Caco-2 (cell line): ENCODE results near the gene KLC1. TPM values are rescaled to one million over a fixed set of nuclear protein-coding genes. Genes with fewer than 3 reads are reported as not detected.

ENCODE experiments used
- BruUV-seq: library from RNA; stranded (reverse); fragments of 400-500 nt; replicated peaks from 2 replicates; lab custom pipeline; 2021; lab: Mats Ljungman, UMichigan
- CTCF ChIA-PET: fragments of 300-600 bp; sonication (Branson Sonifier 250); formaldehyde crosslinking; loops from one replicate; lab custom pipeline; 2022; ENCODE audit warnings: antibody characterized with exemption; lab: Charles Lee
- POLR2A ChIA-PET: fragments of 300-600 bp; sonication (Branson Sonifier 250); formaldehyde crosslinking; loops from one replicate; lab custom pipeline; 2022; ENCODE audit warnings: antibody characterized with exemption; lab: Charles Lee
- DNase-seq, 2 experiments: peaks; one replicate each; pipeline versions ENCODE4 v3.0.0 to v3.0.0-alpha.2; 2020 to 2022
- H3K27me3 ChIP-seq: replicated peaks from 2 replicates; pipeline ENCODE4 v1.6.0; 2011; ENCODE audit warnings: low read length; ENCODE audit not compliant: control insufficient read depth, insufficient read depth
- H3K36me3 ChIP-seq: 2 replicates; pipeline ENCODE4 v1.5.1; 2011; ENCODE audit warnings: low read length; ENCODE audit not compliant: control insufficient read depth, insufficient read depth
- H3K4me1 ChIP-seq: fragments of 250-450 bp; sonication (Bioruptor Pico); 2 replicates; pipeline ENCODE4 v1.5.1; 2020; ENCODE audit warnings: mild to moderate bottlenecking
- H3K4me3 ChIP-seq: 2 replicates; pipeline ENCODE4 v1.5.1; 2011; ENCODE audit warnings: low read depth, mild to moderate bottlenecking, control low read depth, low read length
- H3K9me3 ChIP-seq: fragments of 250-450 bp; sonication (Bioruptor Pico); 2 replicates; pipeline ENCODE4 v1.5.1; 2020; ENCODE audit warnings: mild to moderate bottlenecking, moderate library complexity
- H3K27ac Mint-ChIP-seq: one replicate; pipeline ENCODE4 v1.8.0; 2022; ENCODE audit warnings: mixed read lengths; ENCODE audit not compliant: unreplicated experiment
- H3K27me3 Mint-ChIP-seq: one replicate; pipeline ENCODE4 v1.8.0; 2022; ENCODE audit warnings: mixed read lengths; ENCODE audit not compliant: insufficient read depth, unreplicated experiment
- H3K36me3 Mint-ChIP-seq: one replicate; pipeline ENCODE4 v1.8.0; 2022; ENCODE audit warnings: mild to moderate bottlenecking, mixed read lengths; ENCODE audit not compliant: insufficient read depth, unreplicated experiment
- H3K4me1 Mint-ChIP-seq: one replicate; pipeline ENCODE4 v1.8.0; 2022; ENCODE audit warnings: low read depth, mixed read lengths; ENCODE audit not compliant: unreplicated experiment
- H3K4me3 Mint-ChIP-seq: one replicate; pipeline ENCODE4 v1.8.0; 2022; ENCODE audit warnings: mild to moderate bottlenecking, moderate library complexity, mixed read lengths; ENCODE audit not compliant: unreplicated experiment
- H3K9me3 Mint-ChIP-seq: one replicate; pipeline ENCODE4 v1.8.0; 2022; ENCODE audit warnings: mixed read lengths; ENCODE audit not compliant: unreplicated experiment
- CTCF ChIP-seq, 2 experiments: fragments of 200-600 bp in 1 of 2; IDR thresholded peaks; 1 replicate in 1 of 2; 2 replicates in 1 of 2; pipeline versions ENCODE4 v1.5.1 to v1.8.0; 2011 to 2022; ENCODE audit warnings: antibody characterized with exemption in 1 of 2, control low read depth in 1 of 2, inconsistent platforms in 1 of 2, low read depth in 1 of 2, low read length in 1 of 2, mild to moderate bottlenecking in 1 of 2, moderate library complexity in 1 of 2; ENCODE audit not compliant: insufficient read depth in 1 of 2, severe bottlenecking in 1 of 2, unreplicated experiment in 1 of 2
- intact Hi-C: fragments of 100-400 bp; cut with micrococcal nuclease; formaldehyde crosslinking; loops from one replicate; pipeline ENCODE4 v1.10.0; 2022; ENCODE audit not compliant: unreplicated experiment
- total RNA-seq: library from RNA; stranded (reverse); gene quantifications from 2 replicates; pipeline ENCODE4 v1.2.3, GENCODE V29; 2022

The KLC1 gene
- total RNA-seq, 1 experiment from 2014 or later, result 110 TPM

- H3K4me1 Mint-ChIP-seq, result no peaks in the 10 kb centered on the region
- Histone ChIP-seq H3K27me3 (no peaks in the 10 kb centered on the region), H3K9me3 (no peaks in the 10 kb centered on the region), H3K4me3 (no peak overlapping the region), H3K4me1 (no peaks in the 10 kb centered on the region), H3K36me3 (no peaks in the 10 kb centered on the region)
- intact Hi-C loops, result no loop called here
- no peak overlapping the region for H3K4me3 Mint-ChIP-seq
- ChIA-PET POLR2A (no interaction called here), CTCF (no interaction called here)
- H3K36me3 Mint-ChIP-seq, result no peaks in the 10 kb centered on the region
- DNase-seq, result no peak
- no peaks in the 10 kb centered on the region for H3K27me3 Mint-ChIP-seq
- no peaks in the 10 kb centered on the region for H3K9me3 Mint-ChIP-seq
- TF ChIP-seq CTCF (IDR thresholded peaks at IDR 0.05; ENCODE audit: insufficient read depth in 1 of 2, low read depth in 1 of 2, low read length in 1 of 2, severe bottlenecking in 1 of 2, unreplicated experiment in 1 of 2), result no peak
- no TSS peak for BruUV-seq
- H3K27ac Mint-ChIP-seq, result no peak overlapping the region
These were observed 120.4 kb downstream of the KLC1 start for GRCh38 chr14:103749452-103749851.

GRCh38 chr14:103749860-103750259 lies 120.8 kb downstream of the KLC1 start:
- no peaks in the 10 kb centered on the region for H3K9me3 ChIP-seq
- DNase-seq, result no peak
- H3K36me3 ChIP-seq, result no peaks in the 10 kb centered on the region
- BruUV-seq, result no TSS peak
- H3K36me3 Mint-ChIP-seq, result no peaks in the 10 kb centered on the region
- H3K9me3 Mint-ChIP-seq, result no peaks in the 10 kb centered on the region
- H3K4me1 Mint-ChIP-seq, result no peaks in the 10 kb centered on the region
- ChIA-PET POLR2A (no interaction called here), CTCF (no interaction called here)
- no peak overlapping the region for H3K4me3 ChIP-seq
- no peak overlapping the region for H3K27ac Mint-ChIP-seq
- no peak for TF ChIP-seq CTCF (IDR thresholded peaks at IDR 0.05; ENCODE audit: insufficient read depth in 1 of 2, low read depth in 1 of 2, low read length in 1 of 2, severe bottlenecking in 1 of 2, unreplicated experiment in 1 of 2)
- no peaks in the 10 kb centered on the region for H3K4me1 ChIP-seq
- no peaks in the 10 kb centered on the region for H3K27me3 ChIP-seq
- intact Hi-C loops, result no loop called here
- H3K4me3 Mint-ChIP-seq, result no peak overlapping the region
- no peaks in the 10 kb centered on the region for H3K27me3 Mint-ChIP-seq

Other genes with a start within 250 kb of the KLC1 start
- gene MARK3, start 243.8 kb upstream of the KLC1 start, total RNA-seq, result 71.6 and 78.0 TPM in 2 replicates
- 611 and 645 TPM in 2 replicates for gene CKB, start 106.4 kb upstream of the KLC1 start, total RNA-seq
- 20.8 and 22.3 TPM in 2 replicates for gene TRMT61A, start 100.0 kb upstream of the KLC1 start, total RNA-seq
- 28.9 and 31.6 TPM in 2 replicates for gene BAG5, start 66.6 kb upstream of the KLC1 start, total RNA-seq
- 40.6 and 50.7 TPM in 2 replicates for gene COA8, start 66.3 kb upstream of the KLC1 start, total RNA-seq
- 39.5 and 44.0 TPM in 2 replicates for gene XRCC3, start 86.2 kb downstream of the KLC1 start, total RNA-seq
- gene ZFYVE21, start 86.6 kb downstream of the KLC1 start, total RNA-seq, result 61.6 and 66.2 TPM in 2 replicates
- 15.8 and 16.7 TPM in 2 replicates for gene PPP1R13B, start 218.4 kb downstream of the KLC1 start, total RNA-seq